Loucy (cell line): ENCODE results near the gene PCF11.

Experiments used
- H2AFZ ChIP-seq: fragments of 200-600 bp; sonication (generic); 2 replicates; pipeline ENCODE4 v1.6.0; 2016; ENCODE audit warnings: antibody characterized with exemption, mild to moderate bottlenecking, low read length, moderate library complexity
- H3F3A ChIP-seq: fragments of 200-600 bp; 2 replicates; pipeline ENCODE4 v1.6.0; 2016; ENCODE audit warnings: antibody characterized with exemption, low read depth, mild to moderate bottlenecking
- H3K27me3 ChIP-seq: fragments of 200-600 bp; sonication (generic); 2 replicates; pipeline ENCODE4 v1.6.1; 2014; ENCODE audit warnings: low read length, mild to moderate bottlenecking; ENCODE audit not compliant: insufficient read depth, poor library complexity, severe bottlenecking
- H3K36me3 ChIP-seq: fragments of 200-600 bp; sonication (generic); 2 replicates; pipeline ENCODE4 v1.6.1; 2016; ENCODE audit warnings: low read length; ENCODE audit not compliant: insufficient read depth
- H3K4me1 ChIP-seq: fragments of 200-600 bp; sonication (generic); 2 replicates; pipeline ENCODE4 v1.5.1; 2014; ENCODE audit warnings: low read length, mild to moderate bottlenecking; ENCODE audit not compliant: insufficient read depth, poor library complexity, severe bottlenecking
- H3K4me2 ChIP-seq: fragments of 200-600 bp; sonication (generic); 2 replicates; pipeline ENCODE4 v1.6.0; 2014; ENCODE audit warnings: antibody characterized with exemption, low read length, low read depth, mild to moderate bottlenecking; ENCODE audit not compliant: poor library complexity, severe bottlenecking
- H3K4me3 ChIP-seq: fragments of 200-600 bp; sonication (generic); 2 replicates; pipeline ENCODE4 v1.5.1; 2014; ENCODE audit warnings: low read length, mild to moderate bottlenecking, mixed read lengths; ENCODE audit not compliant: poor library complexity, severe bottlenecking
- H3K79me2 ChIP-seq: fragments of 200-600 bp; sonication (generic); 2 replicates; pipeline ENCODE4 v1.6.1; 2014; ENCODE audit warnings: low read length; ENCODE audit not compliant: insufficient read depth
- H3K9ac ChIP-seq: fragments of 200-600 bp; sonication (generic); 2 replicates; pipeline ENCODE4 v1.6.0; 2014; ENCODE audit warnings: mild to moderate bottlenecking, low read depth, low read length, moderate library complexity; ENCODE audit not compliant: poor library complexity, severe bottlenecking
- H3K9me2 ChIP-seq: fragments of 200-600 bp; sonication (generic); replicated peaks from 2 replicates; pipeline ENCODE4 v1.6.1; 2016; ENCODE audit warnings: low read depth, low read length, mixed read lengths
- H3K9me3 ChIP-seq: fragments of 200-600 bp; sonication (generic); 2 replicates; pipeline ENCODE4 v1.6.1; 2014; ENCODE audit warnings: mild to moderate bottlenecking, antibody characterized with exemption, low read length, low read depth; ENCODE audit not compliant: insufficient read depth
- H4K20me1 ChIP-seq: fragments of 200-600 bp; sonication (generic); 2 replicates; pipeline ENCODE4 v1.6.0; 2014; ENCODE audit warnings: antibody characterized with exemption, low read length, mild to moderate bottlenecking; ENCODE audit not compliant: insufficient read depth, poor library complexity, severe bottlenecking
- EZH2phosphoT487 ChIP-seq: fragments of 200-600 bp; IDR thresholded peaks from 2 replicates; pipeline ENCODE4 v1.6.1; 2018; ENCODE audit warnings: antibody characterized with exemption, mild to moderate bottlenecking, moderate library complexity, borderline replicate concordance
- TF ChIP-seq, protein P1 (sequence below): fragments of 200-600 bp; sonication (generic); conservative IDR thresholded peaks from 2 replicates; pipeline ENCODE4 v1.5.1; 2014; ENCODE audit warnings: mild to moderate bottlenecking, antibody characterized with exemption, low read length

Gene PCF11

GRCh38 chr11:83235825-83236224 lies 78.9 kb downstream of the PCF11 start:
- no peaks in the 10 kb centered on the region for H3K9me2 ChIP-seq
- no peak overlapping the region for H3K4me3 ChIP-seq
- H4K20me1 ChIP-seq: no peaks in the 10 kb centered on the region
- H3K4me1 ChIP-seq: no peaks in the 10 kb centered on the region
- TF ChIP-seq EZH2phosphoT487: no peak
- TF ChIP-seq, protein P1, sequence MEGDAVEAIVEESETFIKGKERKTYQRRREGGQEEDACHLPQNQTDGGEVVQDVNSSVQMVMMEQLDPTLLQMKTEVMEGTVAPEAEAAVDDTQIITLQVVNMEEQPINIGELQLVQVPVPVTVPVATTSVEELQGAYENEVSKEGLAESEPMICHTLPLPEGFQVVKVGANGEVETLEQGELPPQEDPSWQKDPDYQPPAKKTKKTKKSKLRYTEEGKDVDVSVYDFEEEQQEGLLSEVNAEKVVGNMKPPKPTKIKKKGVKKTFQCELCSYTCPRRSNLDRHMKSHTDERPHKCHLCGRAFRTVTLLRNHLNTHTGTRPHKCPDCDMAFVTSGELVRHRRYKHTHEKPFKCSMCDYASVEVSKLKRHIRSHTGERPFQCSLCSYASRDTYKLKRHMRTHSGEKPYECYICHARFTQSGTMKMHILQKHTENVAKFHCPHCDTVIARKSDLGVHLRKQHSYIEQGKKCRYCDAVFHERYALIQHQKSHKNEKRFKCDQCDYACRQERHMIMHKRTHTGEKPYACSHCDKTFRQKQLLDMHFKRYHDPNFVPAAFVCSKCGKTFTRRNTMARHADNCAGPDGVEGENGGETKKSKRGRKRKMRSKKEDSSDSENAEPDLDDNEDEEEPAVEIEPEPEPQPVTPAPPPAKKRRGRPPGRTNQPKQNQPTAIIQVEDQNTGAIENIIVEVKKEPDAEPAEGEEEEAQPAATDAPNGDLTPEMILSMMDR: no peak
- H3K9ac ChIP-seq: no peak overlapping the region
- H3K9me3 ChIP-seq: no peaks in the 10 kb centered on the region
- no peaks in the 10 kb centered on the region for H3K27me3 ChIP-seq
- H3F3A ChIP-seq: no peaks in the 10 kb centered on the region
- no peaks in the 10 kb centered on the region for H3K36me3 ChIP-seq
- no peaks in the 10 kb centered on the region for H3K79me2 ChIP-seq
- no peak overlapping the region for H2AFZ ChIP-seq
- H3K4me2 ChIP-seq: no peak overlapping the region
